HepG2 (cell line): ENCODE results near the gene PDGFA. TPM values are rescaled to one million over a fixed set of nuclear protein-coding genes. Genes with fewer than 3 reads are reported as not detected.

Experiments used
- ADNP ChIP-seq: sonication (generic); formaldehyde crosslinking; IDR thresholded peaks from 2 replicates; pipeline ENCODE4 v1.4.0; 2020; ENCODE audit warnings: missing genetic modification reagents
- ATF7 ChIP-seq, 2 experiments: fragments of 450-650 bp in 1 of 2; sonication (generic) in 1 of 2; formaldehyde crosslinking in 1 of 2; IDR thresholded peaks; 2 replicates each; pipeline versions ENCODE4 v1.4.0 to v1.6.1; 2016 to 2020; ENCODE audit warnings: antibody characterized with exemption in 1 of 2, mild to moderate bottlenecking in 1 of 2, missing genetic modification reagents in 1 of 2
- BRCA1 ChIP-seq: sonication (generic); formaldehyde crosslinking; IDR thresholded peaks from 2 replicates; pipeline ENCODE4 v1.4.0; 2020; ENCODE audit warnings: missing genetic modification reagents
- EP300 ChIP-seq, 3 experiments: sonication (generic) in 1 of 3; formaldehyde crosslinking in 1 of 3; IDR thresholded peaks; 2 replicates each; pipeline versions ENCODE4 v1.5.1 to v1.6.1; 2011 to 2020; ENCODE audit warnings: low read depth in 2 of 3, low read length in 2 of 3, borderline replicate concordance in 1 of 3, improper control_type of control experiment in 1 of 3, mild to moderate bottlenecking in 1 of 3, missing genetic modification reagents in 1 of 3, moderate library complexity in 1 of 3
- ERF ChIP-seq: IDR thresholded peaks from 2 replicates; pipeline ENCODE4 v1.6.1; 2018; ENCODE audit warnings: missing biosample characterization, missing genetic modification reagents
- HNRNPH1 ChIP-seq: fragments of 200-400 bp; formaldehyde crosslinking; optimal IDR thresholded peaks from 2 replicates; pipeline ENCODE3; 2017; ENCODE audit warnings: mild to moderate bottlenecking, low read depth, low read length
- HNRNPLL ChIP-seq: fragments of 200-400 bp; formaldehyde crosslinking; IDR thresholded peaks from 2 replicates; pipeline ENCODE4 v1.6.1; 2017; ENCODE audit warnings: mild to moderate bottlenecking, low read depth, low read length; ENCODE audit not compliant: poor library complexity, severe bottlenecking
- NCOR1 ChIP-seq: fragments of 200-600 bp; sonication (generic); IDR thresholded peaks from 2 replicates; pipeline ENCODE4 v1.7.0; 2017; ENCODE audit warnings: antibody characterized with exemption, low read length, borderline replicate concordance
- PAX8 ChIP-seq: sonication (generic); formaldehyde crosslinking; IDR thresholded peaks from 2 replicates; pipeline ENCODE4 v1.8.0; 2022; ENCODE audit warnings: mild to moderate bottlenecking, missing genetic modification reagents, borderline replicate concordance
- PTBP1 ChIP-seq: fragments of 200-400 bp; formaldehyde crosslinking; IDR thresholded peaks from 2 replicates; pipeline ENCODE4 v1.6.1; 2018; ENCODE audit warnings: low read length, low read depth; ENCODE audit not compliant: poor library complexity, severe bottlenecking
- SATB2 ChIP-seq: sonication (generic); formaldehyde crosslinking; IDR thresholded peaks from 2 replicates; pipeline ENCODE4 v1.5.0; 2020; ENCODE audit warnings: missing genetic modification reagents
- SNAI1 ChIP-seq: sonication (generic); formaldehyde crosslinking; IDR thresholded peaks from 2 replicates; pipeline ENCODE4 v1.5.0; 2020; ENCODE audit warnings: mild to moderate bottlenecking, missing genetic modification reagents, borderline replicate concordance
- ZBTB38 ChIP-seq: sonication (generic); formaldehyde crosslinking; IDR thresholded peaks from 2 replicates; pipeline ENCODE4 v1.5.1; 2020; ENCODE audit warnings: mild to moderate bottlenecking, missing genetic modification reagents
- ZFP41 ChIP-seq: sonication (generic); formaldehyde crosslinking; IDR thresholded peaks from 2 replicates; pipeline ENCODE4 v1.4.0; 2020; ENCODE audit warnings: mild to moderate bottlenecking, missing genetic modification reagents, borderline replicate concordance
- ZMYM2 ChIP-seq: sonication (generic); formaldehyde crosslinking; IDR thresholded peaks from 2 replicates; pipeline ENCODE4 v1.8.0; 2022; ENCODE audit warnings: mild to moderate bottlenecking, missing genetic modification reagents
- ZMYM3 ChIP-seq: sonication (generic); formaldehyde crosslinking; IDR thresholded peaks from 2 replicates; pipeline ENCODE4 v1.5.1; 2020; ENCODE audit warnings: mild to moderate bottlenecking, missing genetic modification reagents
- ZNF263 ChIP-seq: sonication (generic); formaldehyde crosslinking; IDR thresholded peaks from 2 replicates; pipeline ENCODE4 v1.4.0; 2020; ENCODE audit warnings: missing genetic modification reagents
- ZNF383 ChIP-seq: sonication (generic); formaldehyde crosslinking; IDR thresholded peaks from 2 replicates; pipeline ENCODE4 v1.4.0; 2020; ENCODE audit warnings: missing genetic modification reagents, mild to moderate bottlenecking, borderline replicate concordance
- ZNF431 ChIP-seq: sonication (generic); formaldehyde crosslinking; IDR thresholded peaks from 2 replicates; pipeline ENCODE4 v1.9.0; 2022; ENCODE audit warnings: missing genetic modification reagents, low read depth, mild to moderate bottlenecking, borderline replicate concordance
- polyA plus RNA-seq, 8 experiments: library from polyadenylated mRNA; depleted of rRNA in 3 of 8; stranded (reverse) in 7 of 8; unstranded in 1 of 8; fragments of >200 nt; fragmentation: Illumina TruSeq in 4 of 8; extraction: Trizol in 4 of 8; gene quantifications; 2 replicates each; pipeline versions ENCODE4 v1.2.1 to v1.2.3, GENCODE V29; 2011 to 2016; ENCODE audit warnings: low read depth in 4 of 8, missing spikeins in 1 of 8, mixed read lengths in 1 of 8; ENCODE audit not compliant: insufficient read depth in 1 of 8
- total RNA-seq, 5 experiments: library from RNA; depleted of rRNA; stranded (reverse); fragments of >200 nt; fragmentation: Illumina TruSeq; extraction: Trizol; gene quantifications; 2 replicates each; pipeline ENCODE4 v1.2.3, GENCODE V29; 2016; ENCODE audit warnings: low read depth in 1 of 5
- TF ChIP-seq, protein P1 (sequence below): sonication (generic); formaldehyde crosslinking; IDR thresholded peaks from 2 replicates; pipeline ENCODE4 v1.4.0; 2020; ENCODE audit warnings: mild to moderate bottlenecking, missing genetic modification reagents
- TF ChIP-seq, protein P2 (sequence below): sonication (generic); formaldehyde crosslinking; IDR thresholded peaks from 2 replicates; pipeline ENCODE4 v1.5.0; 2020; ENCODE audit warnings: mild to moderate bottlenecking, missing genetic modification reagents
- TF ChIP-seq, protein P3 (sequence below): sonication (generic); formaldehyde crosslinking; conservative IDR thresholded peaks from 2 replicates; pipeline ENCODE4 v1.4.0; 2020; ENCODE audit warnings: missing genetic modification reagents

Gene PDGFA
- total and polyA plus RNA-seq, 2 of the 13 experiments (the other 11 are each of a cell fraction or from before 2014, with no cell fraction given): 1.5 to 3.4 TPM

DNA sequence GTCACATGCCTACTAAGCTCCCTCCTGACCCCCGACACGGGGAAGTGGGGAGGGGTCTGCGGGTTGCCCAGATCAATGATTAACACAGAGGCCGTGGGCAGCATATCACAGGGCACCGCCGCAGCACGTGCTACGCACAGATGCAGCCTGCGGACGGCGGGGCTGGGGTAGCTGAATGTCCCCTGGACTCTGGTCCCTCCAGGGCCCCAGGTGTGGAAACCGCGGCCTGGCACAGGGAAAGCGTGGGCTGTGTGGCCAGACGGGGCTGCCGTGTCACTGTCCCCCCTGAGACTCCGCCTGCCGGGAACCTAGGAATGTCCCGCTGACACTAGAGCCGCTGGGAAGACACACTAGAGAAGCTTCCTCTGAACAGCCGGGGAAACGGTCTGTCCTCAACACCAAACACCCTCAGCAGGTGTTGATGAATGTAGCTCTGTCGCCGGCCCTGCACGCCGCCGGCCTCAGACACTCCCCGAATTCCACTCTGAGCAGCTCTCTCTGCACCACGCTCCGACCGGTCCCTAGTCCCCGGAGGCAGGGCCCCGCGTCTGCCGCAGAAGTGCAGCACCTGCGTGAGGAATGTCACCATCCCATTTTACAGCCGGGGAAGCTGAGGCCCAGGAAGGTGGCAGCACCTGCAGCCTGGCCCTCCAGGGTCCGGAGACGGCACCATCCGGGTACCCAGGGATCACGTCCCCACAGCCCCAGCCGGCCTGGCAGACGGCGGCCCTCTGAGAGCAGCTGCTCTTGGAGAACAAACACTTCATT lies 33.4 kb upstream of the PDGFA start (continued):
- TF ChIP-seq SATB2 (no peak), ERF (CRISPR knock-in tag) (peak; percentile 52; the same call in 1 of the 2 replicates), ZNF383 (CRISPR knock-in tag) (no peak), ZBTB38 (CRISPR knock-in tag) (no peak), ZMYM3 (CRISPR knock-in tag) (peak; percentile 97), NCOR1 (peak; percentile 61), SNAI1 (CRISPR knock-in tag) (0 out of 2 replicates have a peak, but pooled peaks have one; percentile 41), EP300 (IDR thresholded peaks at IDR 0.05; ENCODE audit: low read depth in 2 of 2, low read length in 2 of 2) (peak in 1 of 2 experiments; percentile 31; a peak in 1 of 4 replicates), EP300 (CRISPR knock-in tag; IDR thresholded peaks at IDR 0.05; ENCODE audit: borderline replicate concordance) (peak; percentile 22; the same call in 1 of the 2 replicates), ZFP41 (CRISPR knock-in tag) (no peak), HNRNPLL (peak; percentile 55), PAX8 (CRISPR knock-in tag) (0 out of 2 replicates have a peak, but pooled peaks have one; percentile 45), ZNF431 (CRISPR knock-in tag) (peak; percentile 82; the same call in 1 of the 2 replicates), BRCA1 (no peak), PTBP1 (no peak), ADNP (peak; percentile 78; the same call in 1 of the 2 replicates), ZNF263 (CRISPR knock-in tag) (0 out of 2 replicates have a peak, but pooled peaks have one; percentile 12), HNRNPH1 (no peak), ZMYM2 (CRISPR knock-in tag) (peak; percentile 71), ATF7 (IDR thresholded peaks at IDR 0.05) (no peak), ATF7 (CRISPR knock-in tag; IDR thresholded peaks at IDR 0.05) (no peak)
- TF ChIP-seq, protein P1, sequence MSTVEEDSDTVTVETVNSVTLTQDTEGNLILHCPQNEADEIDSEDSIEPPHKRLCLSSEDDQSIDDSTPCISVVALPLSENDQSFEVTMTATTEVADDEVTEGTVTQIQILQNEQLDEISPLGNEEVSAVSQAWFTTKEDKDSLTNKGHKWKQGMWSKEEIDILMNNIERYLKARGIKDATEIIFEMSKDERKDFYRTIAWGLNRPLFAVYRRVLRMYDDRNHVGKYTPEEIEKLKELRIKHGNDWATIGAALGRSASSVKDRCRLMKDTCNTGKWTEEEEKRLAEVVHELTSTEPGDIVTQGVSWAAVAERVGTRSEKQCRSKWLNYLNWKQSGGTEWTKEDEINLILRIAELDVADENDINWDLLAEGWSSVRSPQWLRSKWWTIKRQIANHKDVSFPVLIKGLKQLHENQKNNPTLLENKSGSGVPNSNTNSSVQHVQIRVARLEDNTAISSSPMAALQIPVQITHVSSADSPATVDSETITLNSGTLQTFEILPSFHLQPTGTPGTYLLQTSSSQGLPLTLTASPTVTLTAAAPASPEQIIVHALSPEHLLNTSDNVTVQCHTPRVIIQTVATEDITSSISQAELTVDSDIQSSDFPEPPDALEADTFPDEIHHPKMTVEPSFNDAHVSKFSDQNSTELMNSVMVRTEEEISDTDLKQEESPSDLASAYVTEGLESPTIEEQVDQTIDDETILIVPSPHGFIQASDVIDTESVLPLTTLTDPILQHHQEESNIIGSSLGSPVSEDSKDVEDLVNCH: no peak
- TF ChIP-seq, protein P2, sequence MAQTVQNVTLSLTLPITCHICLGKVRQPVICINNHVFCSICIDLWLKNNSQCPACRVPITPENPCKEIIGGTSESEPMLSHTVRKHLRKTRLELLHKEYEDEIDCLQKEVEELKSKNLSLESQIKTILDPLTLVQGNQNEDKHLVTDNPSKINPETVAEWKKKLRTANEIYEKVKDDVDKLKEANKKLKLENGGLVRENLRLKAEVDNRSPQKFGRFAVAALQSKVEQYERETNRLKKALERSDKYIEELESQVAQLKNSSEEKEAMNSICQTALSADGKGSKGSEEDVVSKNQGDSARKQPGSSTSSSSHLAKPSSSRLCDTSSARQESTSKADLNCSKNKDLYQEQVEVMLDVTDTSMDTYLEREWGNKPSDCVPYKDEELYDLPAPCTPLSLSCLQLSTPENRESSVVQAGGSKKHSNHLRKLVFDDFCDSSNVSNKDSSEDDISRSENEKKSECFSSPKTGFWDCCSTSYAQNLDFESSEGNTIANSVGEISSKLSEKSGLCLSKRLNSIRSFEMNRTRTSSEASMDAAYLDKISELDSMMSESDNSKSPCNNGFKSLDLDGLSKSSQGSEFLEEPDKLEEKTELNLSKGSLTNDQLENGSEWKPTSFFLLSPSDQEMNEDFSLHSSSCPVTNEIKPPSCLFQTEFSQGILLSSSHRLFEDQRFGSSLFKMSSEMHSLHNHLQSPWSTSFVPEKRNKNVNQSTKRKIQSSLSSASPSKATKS (CRISPR knock-in tag): no peak
- TF ChIP-seq, protein P3, sequence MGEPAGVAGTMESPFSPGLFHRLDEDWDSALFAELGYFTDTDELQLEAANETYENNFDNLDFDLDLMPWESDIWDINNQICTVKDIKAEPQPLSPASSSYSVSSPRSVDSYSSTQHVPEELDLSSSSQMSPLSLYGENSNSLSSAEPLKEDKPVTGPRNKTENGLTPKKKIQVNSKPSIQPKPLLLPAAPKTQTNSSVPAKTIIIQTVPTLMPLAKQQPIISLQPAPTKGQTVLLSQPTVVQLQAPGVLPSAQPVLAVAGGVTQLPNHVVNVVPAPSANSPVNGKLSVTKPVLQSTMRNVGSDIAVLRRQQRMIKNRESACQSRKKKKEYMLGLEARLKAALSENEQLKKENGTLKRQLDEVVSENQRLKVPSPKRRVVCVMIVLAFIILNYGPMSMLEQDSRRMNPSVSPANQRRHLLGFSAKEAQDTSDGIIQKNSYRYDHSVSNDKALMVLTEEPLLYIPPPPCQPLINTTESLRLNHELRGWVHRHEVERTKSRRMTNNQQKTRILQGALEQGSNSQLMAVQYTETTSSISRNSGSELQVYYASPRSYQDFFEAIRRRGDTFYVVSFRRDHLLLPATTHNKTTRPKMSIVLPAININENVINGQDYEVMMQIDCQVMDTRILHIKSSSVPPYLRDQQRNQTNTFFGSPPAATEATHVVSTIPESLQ (CRISPR knock-in tag): no peak
